OCI-LY1 (cell line): ENCODE measurements around the gene FRRS1.

Experiments
- EZH2 ChIP-seq: fragments of 200-600 bp; sonication (generic), shearing (Covaris generic); IDR thresholded peaks from 2 replicates; pipeline ENCODE4 v1.8.0; 2017; ENCODE audit warnings: borderline replicate concordance, mixed run types, mild to moderate bottlenecking, antibody characterized with exemption, low read length, moderate library complexity, mixed read lengths
- TF ChIP-seq, protein P1 (sequence below): fragments of 200-600 bp; sonication (generic), shearing (Covaris generic); IDR thresholded peaks from 2 replicates; pipeline ENCODE4 v1.5.1; 2017; ENCODE audit warnings: mild to moderate bottlenecking, antibody characterized with exemption, low read length, moderate library complexity, mixed read lengths

DNA sequence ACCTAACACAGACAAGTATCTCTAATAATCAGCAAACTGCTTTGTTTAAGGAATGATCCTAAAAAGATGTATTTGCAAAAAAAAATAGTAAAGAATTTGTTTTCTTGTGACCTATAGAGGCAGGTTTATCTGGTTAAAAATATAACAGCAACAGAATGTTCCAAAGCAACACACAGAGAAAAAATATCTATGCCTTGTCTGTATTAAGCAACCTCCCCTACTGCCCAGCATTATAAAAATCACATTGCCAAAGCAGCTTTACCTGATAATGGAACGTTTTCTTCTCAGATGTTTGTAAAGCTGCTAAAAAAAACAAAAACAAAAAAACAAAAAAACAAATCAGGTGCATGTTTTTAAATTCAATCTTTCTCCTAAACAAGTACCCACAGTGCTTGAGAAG is 95.9 kb downstream of the FRRS1 start:
- TF ChIP-seq, protein P1, sequence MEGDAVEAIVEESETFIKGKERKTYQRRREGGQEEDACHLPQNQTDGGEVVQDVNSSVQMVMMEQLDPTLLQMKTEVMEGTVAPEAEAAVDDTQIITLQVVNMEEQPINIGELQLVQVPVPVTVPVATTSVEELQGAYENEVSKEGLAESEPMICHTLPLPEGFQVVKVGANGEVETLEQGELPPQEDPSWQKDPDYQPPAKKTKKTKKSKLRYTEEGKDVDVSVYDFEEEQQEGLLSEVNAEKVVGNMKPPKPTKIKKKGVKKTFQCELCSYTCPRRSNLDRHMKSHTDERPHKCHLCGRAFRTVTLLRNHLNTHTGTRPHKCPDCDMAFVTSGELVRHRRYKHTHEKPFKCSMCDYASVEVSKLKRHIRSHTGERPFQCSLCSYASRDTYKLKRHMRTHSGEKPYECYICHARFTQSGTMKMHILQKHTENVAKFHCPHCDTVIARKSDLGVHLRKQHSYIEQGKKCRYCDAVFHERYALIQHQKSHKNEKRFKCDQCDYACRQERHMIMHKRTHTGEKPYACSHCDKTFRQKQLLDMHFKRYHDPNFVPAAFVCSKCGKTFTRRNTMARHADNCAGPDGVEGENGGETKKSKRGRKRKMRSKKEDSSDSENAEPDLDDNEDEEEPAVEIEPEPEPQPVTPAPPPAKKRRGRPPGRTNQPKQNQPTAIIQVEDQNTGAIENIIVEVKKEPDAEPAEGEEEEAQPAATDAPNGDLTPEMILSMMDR: no peak
- no peak for TF ChIP-seq EZH2
